GM18868 (cell line): ENCODE data around the gene CD22.
"Not testable (repeated sequence)": the region's sequence is repeated elsewhere in the genome, so short reads cannot be mapped to it uniquely, and the experiment has no call there.

Experiments
- ATAC-seq: cut with Tn5 transposase; IDR thresholded peaks from one replicate; pipeline ENCODE4 v1.9.1; 2021; ENCODE audit warnings: mild to moderate bottlenecking, moderate library complexity; ENCODE audit not compliant: unreplicated experiment

Gene CD22

GRCh38 chr19:35328851-35329285 lies at the start of gene CD22:
CD22 (plus strand) TSS chr19:35329187; CDS start chr19:35332041, 2,854 bp downstream.
- no peak for ATAC-seq

GRCh38 chr19:35279374-35279773 lies 49.6 kb upstream of the CD22 start:
- no peak for ATAC-seq

GRCh38 chr19:35279985-35280821 lies 48.8 kb upstream of the CD22 start:
- ATAC-seq = no peak

- ATAC-seq = no peak
These were observed 47.7 kb upstream of the CD22 start for GRCh38 chr19:35281303-35281702.

GRCh38 chr19:35284153-35285094 lies 44.6 kb upstream of the CD22 start:
- ATAC-seq = no peak

- ATAC-seq = no peak
These were observed 43.9 kb upstream of the CD22 start for GRCh38 chr19:35285095-35285449.

- not testable (repeated sequence) for ATAC-seq
These were observed 43.5 kb upstream of the CD22 start for GRCh38 chr19:35285465-35285864.

GRCh38 chr19:35286101-35286500 lies 42.9 kb upstream of the CD22 start:
- ATAC-seq = not testable (repeated sequence)

- no peak for ATAC-seq
These were observed 41.3 kb upstream of the CD22 start for GRCh38 chr19:35287713-35288112.

GRCh38 chr19:35288331-35288730 lies 40.7 kb upstream of the CD22 start:
- no peak for ATAC-seq

GRCh38 chr19:35288906-35289305 lies 40.1 kb upstream of the CD22 start:
- ATAC-seq = no peak

- no peak for ATAC-seq
These were observed 38.4 kb upstream of the CD22 start for GRCh38 chr19:35290381-35291127.

GRCh38 chr19:35291259-35291658 lies 37.7 kb upstream of the CD22 start:
- no peak for ATAC-seq

- no peak for ATAC-seq
These were observed 37.1 kb upstream of the CD22 start, which contains the start of gene MAG for GRCh38 chr19:35291916-35292315. MAG (plus strand) TSS chr19:35292161; CDS start chr19:35295409, 3,248 bp downstream.

GRCh38 chr19:35292421-35293362 lies 36.3 kb upstream of the CD22 start:
- no peak for ATAC-seq

GRCh38 chr19:35293363-35293739 lies 35.6 kb upstream of the CD22 start:
- no peak for ATAC-seq

GRCh38 chr19:35293808-35294207 lies 35.2 kb upstream of the CD22 start:
- ATAC-seq = no peak

- ATAC-seq = no peak
These were observed 34.7 kb upstream of the CD22 start for GRCh38 chr19:35294328-35294727.

- ATAC-seq = no peak
These were observed 33.9 kb upstream of the CD22 start for GRCh38 chr19:35294859-35295791.
